ENCODE measurements around the gene NTM. TPM values are rescaled to one million over a fixed set of nuclear protein-coding genes. Genes with fewer than 3 reads are reported as not detected.

The NTM gene
- total RNA-seq, 1 experiment from 2014 or later, result 9.9 TPM

- H2BK5ac ChIP-seq (ENCODE audit: insufficient read length, low read length), result no peak overlapping the region
- no peak overlapping the region for H3K9ac ChIP-seq (ENCODE audit: extremely low read depth, insufficient read length, low read length)
- Mint-ChIP-seq H3K27me3 (ENCODE audit: low read depth) (peaks cover 2% of the 10 kb centered on the region; the same call in 1 of the 2 replicates), H3K36me3 (ENCODE audit: insufficient read depth in 1 of 3, low read depth in 3 of 3) (no peaks in the 10 kb centered on the region), H3K4me1 (peaks cover 22 to 31% of the 10 kb centered on the region in 2 experiments), H3K4me3 (no peak overlapping the region), H3K9me3 (no peaks in the 10 kb centered on the region), H3K27ac (no peak overlapping the region)
- no CpG with 5 or more reads among the region's 4 CpGs for WGBS (ENCODE audit: extremely low coverage, insufficient read length, low lambda C conversion rate)
- H2BK15ac ChIP-seq (ENCODE audit: low read depth, low read length), result no peak overlapping the region
- DNase-seq, result no peak
- H2BK120ac ChIP-seq (ENCODE audit: low read depth, low read length, poor library complexity, severe bottlenecking), result no peak overlapping the region
- no peaks in the 10 kb centered on the region for H4K20me1 ChIP-seq (ENCODE audit: control insufficient read depth, insufficient read depth, insufficient read length)
- H3K56ac ChIP-seq (ENCODE audit: insufficient read length, low read depth, low read length), result no peak overlapping the region
- H4K91ac ChIP-seq (ENCODE audit: insufficient read length, low read depth, low read length), result no peak overlapping the region
- no peak overlapping the region for H2BK20ac ChIP-seq (ENCODE audit: low read depth, low read length, poor library complexity, severe bottlenecking)
- H4K8ac ChIP-seq (replicated peaks; ENCODE audit: insufficient read length, low read depth, low read length), result no peak overlapping the region
- no peaks in the 10 kb centered on the region for H3K79me2 ChIP-seq (ENCODE audit: insufficient read depth, low read length)
- no peak overlapping the region for H3K4me2 ChIP-seq (ENCODE audit: insufficient read depth, insufficient read length, low read length)
- no peak overlapping the region for H3K23ac ChIP-seq (ENCODE audit: insufficient read length, low read depth, low read length)
- H3K27me3 ChIP-seq (ENCODE audit: insufficient read depth, low read length), result no peaks in the 10 kb centered on the region
- no peak overlapping the region for H3K18ac ChIP-seq (ENCODE audit: insufficient read length, low read depth, low read length)
- no peak overlapping the region for H3K4ac ChIP-seq (ENCODE audit: low read depth, low read length)
- no peaks in the 10 kb centered on the region for H3K9me3 ChIP-seq (ENCODE audit: control insufficient read depth, low read depth, low read length)
- H2BK12ac ChIP-seq (ENCODE audit: insufficient read length, low read depth, low read length), result no peak overlapping the region
- H3K79me1 ChIP-seq (ENCODE audit: insufficient read depth, low read depth, low read length, poor library complexity, severe bottlenecking), result no peaks in the 10 kb centered on the region
- H2AFZ ChIP-seq (ENCODE audit: low read length), result no peak overlapping the region
- no peak for TF ChIP-seq CTCF (conservative IDR thresholded peaks at IDR 0.05)
- no peak overlapping the region for H3T11ph ChIP-seq (ENCODE audit: low read length)
- H3K27ac ChIP-seq (ENCODE audit: insufficient read length, low read depth, low read length), result no peak overlapping the region
- no peaks in the 10 kb centered on the region for H3K23me2 ChIP-seq (ENCODE audit: insufficient read length, low read depth, low read length, poor library complexity, severe bottlenecking)
- no peak overlapping the region for H2AK5ac ChIP-seq (ENCODE audit: insufficient read length, low read length)
- H4K5ac ChIP-seq (ENCODE audit: insufficient read length, low read depth, low read length), result no peak overlapping the region
- no peak overlapping the region for H3K14ac ChIP-seq (ENCODE audit: insufficient read depth, low read length)
- no peaks in the 10 kb centered on the region; the same call in 1 of the 2 replicates for H3K4me1 ChIP-seq (ENCODE audit: insufficient read depth, low read length)
These were observed 117.8 kb downstream of the NTM start for GRCh38 chr11:131488238-131488637.
